NCI-H2171 (cell line): ENCODE data around the gene ASB4.
"Not testable (repeated sequence)": the region's sequence is repeated elsewhere in the genome, so short reads cannot be mapped to it uniquely, and the experiment has no call there.

Source experiments
- DNase-seq: peaks from one replicate; lab custom pipeline; 2025; lab: John Stamatoyannopoulos, UW

The ASB4 gene

DNA sequence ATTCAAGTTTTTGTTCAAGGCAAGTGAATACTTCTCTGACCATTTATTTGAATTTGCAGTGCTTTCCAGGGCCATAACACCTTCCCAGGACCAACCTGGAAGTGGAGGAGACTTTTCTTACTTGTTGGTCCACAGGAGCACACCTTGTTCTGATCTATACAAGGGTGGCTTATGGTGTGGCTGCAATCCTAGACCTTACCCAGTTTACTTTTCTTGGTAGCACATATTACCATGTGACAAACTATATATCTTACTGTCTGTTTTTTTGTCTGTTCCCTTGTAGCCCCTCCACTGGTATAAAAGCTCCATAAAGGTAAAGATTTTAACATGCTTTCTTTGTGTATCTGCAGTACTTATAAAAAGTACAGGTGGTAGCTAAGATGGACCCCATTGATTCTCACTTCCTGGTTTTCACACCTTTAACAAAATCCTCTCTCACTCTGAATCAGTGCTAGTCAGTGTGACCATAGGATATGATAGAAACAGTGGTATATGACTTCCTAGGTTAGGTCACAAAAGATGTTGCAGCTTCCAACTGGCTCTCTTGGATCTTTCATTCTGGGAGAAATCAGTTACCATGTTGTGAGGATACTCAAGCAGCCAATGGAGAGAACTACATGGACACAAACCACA, 5.6 kb upstream of the ASB4 start:
- DNase-seq, result no peak

DNA sequence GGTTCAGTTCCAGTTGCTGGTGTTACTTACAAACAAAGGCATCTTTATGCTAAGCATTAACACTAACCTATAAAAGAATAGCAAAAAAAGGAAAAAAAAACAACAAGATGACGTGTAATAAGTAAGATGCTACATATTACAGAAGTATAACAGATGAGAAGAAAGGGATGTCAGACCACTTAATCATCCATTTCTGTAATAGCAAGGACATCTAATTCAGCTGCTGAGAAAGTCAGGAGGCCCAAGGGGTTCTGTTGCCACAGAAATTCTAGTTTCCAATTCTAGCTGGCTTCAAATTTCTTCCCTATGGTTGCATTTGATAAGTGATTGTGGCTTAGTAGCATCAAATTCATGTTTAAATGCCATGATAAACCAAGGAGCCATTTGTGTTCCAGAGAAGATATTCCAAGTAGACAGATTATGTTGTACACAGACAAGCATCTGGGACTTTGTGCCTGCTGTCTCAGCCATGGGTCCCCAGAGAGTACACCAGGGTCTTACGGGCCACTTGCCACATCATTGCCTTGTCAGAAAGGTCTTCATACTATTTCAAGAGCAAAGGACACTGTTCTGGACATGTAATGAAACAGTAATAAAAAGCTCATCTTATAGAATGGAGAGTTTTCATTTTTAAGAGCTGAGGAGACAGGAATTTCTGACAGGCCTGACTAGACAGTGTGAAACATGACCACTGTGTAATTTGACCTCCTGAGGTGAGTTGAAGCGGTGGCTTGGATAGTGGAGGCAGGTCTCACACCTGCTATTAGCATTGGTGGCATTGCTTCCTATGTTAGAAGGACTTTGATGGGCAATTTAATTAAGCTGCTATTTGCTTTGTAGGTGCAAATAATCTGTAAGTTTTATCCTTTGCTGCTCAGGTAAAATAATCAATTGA, 4.2 kb upstream of the ASB4 start:
- peak; percentile 41 for DNase-seq

- DNase-seq, result no peak
Measured at GRCh38 chr7:95482424-95482823, 3.3 kb upstream of the ASB4 start.

- DNase-seq, result no peak
Measured at GRCh38 chr7:95490231-95490762, 4.6 kb downstream of the ASB4 start.

- DNase-seq, result no peak
Measured at GRCh38 chr7:95491201-95491600, 5.5 kb downstream of the ASB4 start.

GRCh38 chr7:95491634-95492314, 6.0 kb downstream of the ASB4 start:
- peak; percentile 73 for DNase-seq

- DNase-seq, result no peak
Measured at GRCh38 chr7:95493247-95493646, 7.5 kb downstream of the ASB4 start.

DNA sequence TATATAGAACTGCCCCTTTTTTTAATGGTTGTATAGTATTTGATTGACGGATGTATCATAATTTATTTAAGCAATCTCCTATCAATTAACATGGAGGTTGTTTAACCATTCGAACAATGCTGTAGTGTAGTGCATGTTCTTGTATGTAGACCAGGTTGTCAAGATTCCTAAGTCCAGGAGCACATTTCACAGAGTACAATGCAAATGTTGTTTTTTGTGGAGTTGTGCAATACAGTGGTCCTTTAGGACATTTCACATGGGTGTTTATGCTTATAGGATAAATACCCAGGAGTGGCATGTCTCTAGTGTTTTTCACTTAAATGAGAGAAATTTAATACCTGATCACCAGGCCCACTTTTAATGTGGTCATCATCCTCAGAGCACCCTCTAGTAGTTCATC, 8.1 kb downstream of the ASB4 start:
- DNase-seq, result no peak

DNA sequence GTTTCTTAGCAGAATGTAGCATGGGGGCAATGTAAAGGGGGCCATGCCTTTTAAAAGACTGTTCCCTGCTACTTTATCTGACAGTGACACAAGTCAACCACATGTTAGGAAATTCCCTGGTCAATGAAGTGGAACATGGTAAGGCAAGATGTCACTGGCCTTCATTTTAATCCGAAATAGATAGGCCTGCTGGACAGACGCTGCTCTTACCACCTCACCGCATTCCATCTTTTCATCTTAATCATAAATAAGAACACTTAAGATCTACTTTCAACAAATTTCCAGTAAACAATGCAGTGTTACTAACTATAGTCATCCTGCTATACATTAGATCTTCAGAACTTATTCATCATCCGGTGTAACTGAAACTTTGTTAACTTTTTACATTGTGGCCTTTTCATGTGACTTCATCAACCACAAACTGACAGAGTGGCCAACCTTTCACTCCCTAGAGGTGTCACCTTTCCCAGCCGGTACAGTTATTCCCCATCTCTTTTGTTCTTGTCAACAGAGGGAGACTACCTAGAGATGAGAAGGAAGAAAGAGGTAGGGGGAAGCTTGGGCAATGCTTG, 15.6 kb downstream of the ASB4 start:
- no peak for DNase-seq

DNA sequence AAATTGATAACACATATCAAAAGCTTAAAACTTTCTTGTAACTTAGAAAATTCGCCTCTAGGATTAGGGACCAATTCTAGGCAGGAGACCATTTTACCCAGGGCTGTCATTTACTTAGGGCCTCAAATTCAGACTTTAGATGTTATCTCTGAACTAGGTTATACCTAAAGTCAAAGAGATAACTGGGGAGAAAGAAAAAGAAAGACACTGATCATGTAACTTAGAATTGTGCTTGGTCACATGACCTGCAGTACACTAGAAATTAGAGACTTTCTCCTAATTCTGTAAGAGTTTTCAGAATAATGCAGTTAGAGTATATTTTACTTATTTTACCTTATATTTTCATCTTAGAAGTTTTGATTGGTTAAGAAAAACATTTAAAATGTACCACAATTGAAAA, 16.7 kb downstream of the ASB4 start:
- no peak for DNase-seq

GRCh38 chr7:95503271-95504131, 17.8 kb downstream of the ASB4 start:
- DNase-seq, result no peak

DNA sequence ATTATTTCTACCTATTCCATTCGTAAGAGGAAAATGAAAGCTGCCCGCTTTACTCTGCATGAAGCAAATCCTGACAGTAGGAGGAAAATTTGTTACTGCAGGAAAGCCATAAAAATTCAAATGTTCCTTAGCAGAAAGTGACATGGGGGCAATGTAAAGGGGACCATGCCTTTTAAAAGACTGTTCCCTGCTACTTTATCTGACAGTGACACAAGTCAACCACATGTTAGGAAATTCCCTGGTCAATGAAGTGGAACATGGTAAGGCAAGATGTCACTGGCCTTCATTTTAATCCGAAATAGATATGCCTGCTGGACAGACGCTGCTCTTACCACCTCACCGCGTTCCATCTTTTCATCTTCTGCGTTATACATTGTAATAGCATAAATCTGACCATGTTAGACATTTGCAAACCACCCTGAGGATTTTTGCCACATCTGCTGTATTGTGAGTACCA, 18.4 kb downstream of the ASB4 start:
- not testable (repeated sequence) for DNase-seq

- DNase-seq, result no peak
Measured at GRCh38 chr7:95508780-95509179, 23.0 kb downstream of the ASB4 start.

DNA sequence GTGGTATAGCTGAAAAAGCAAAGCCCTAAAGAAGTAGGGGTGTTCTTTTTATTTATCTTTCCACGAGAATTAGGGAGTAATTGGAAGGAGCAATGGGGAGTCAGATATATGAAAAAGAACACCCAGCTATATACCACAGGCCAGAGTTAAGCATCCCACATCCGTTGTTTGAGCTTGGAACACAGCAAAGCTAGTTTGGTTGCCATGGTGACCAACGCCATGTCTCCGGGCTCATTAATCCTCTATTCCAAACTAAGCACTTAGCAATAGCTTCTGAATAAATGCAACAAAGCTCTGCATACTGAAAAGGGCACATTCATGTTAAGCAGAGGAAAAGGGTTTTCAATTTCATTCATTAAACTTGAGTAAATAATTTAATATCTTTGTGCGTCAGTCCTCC, 23.5 kb downstream of the ASB4 start:
- peak; percentile 18 for DNase-seq

- no peak for DNase-seq
Measured at GRCh38 chr7:95511716-95512260, 26.0 kb downstream of the ASB4 start.

DNA sequence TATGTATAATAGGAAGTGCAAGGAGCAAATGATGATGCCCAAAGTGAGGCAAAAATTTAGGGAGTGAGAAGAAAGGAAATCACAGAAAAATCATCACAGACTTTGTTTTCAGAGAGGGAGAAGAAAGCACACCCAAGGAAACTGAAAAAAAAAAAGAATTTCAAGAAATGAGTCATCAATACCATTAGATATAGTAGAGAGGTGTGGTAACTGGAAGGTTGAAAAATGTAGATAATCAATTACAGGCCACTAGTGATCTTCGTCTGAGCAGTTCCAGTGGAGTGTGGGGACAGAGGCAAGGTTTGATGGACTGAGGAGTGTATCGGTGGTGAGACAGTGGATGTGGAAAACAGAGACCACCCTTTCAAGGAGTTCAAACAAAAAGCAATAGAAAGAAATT, 31.7 kb downstream of the ASB4 start:
- no peak for DNase-seq

DNA sequence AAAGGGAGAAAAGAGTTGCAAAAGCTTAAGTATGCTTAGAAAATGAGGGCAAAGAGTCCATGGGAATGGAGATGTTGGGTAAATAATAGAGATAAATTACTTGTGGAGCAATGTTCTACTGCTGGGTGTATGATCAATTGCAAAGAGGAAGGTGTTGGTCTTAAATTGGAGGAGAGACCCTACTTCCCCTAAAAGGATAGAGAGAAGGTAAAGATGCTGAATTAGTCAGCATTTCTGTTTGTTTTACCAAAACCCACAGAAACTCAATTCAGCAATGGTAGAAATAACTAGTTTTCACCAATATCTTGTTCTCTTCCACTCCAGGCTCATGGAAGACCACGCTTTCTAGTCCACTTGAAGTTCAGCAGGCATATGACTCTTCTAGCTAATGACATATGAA, 32.1 kb downstream of the ASB4 start:
- DNase-seq, result no peak

GRCh38 chr7:95520136-95520535, 34.4 kb downstream of the ASB4 start:
- no peak for DNase-seq

GRCh38 chr7:95525503-95525902, 39.8 kb downstream of the ASB4 start:
- no peak for DNase-seq

DNA sequence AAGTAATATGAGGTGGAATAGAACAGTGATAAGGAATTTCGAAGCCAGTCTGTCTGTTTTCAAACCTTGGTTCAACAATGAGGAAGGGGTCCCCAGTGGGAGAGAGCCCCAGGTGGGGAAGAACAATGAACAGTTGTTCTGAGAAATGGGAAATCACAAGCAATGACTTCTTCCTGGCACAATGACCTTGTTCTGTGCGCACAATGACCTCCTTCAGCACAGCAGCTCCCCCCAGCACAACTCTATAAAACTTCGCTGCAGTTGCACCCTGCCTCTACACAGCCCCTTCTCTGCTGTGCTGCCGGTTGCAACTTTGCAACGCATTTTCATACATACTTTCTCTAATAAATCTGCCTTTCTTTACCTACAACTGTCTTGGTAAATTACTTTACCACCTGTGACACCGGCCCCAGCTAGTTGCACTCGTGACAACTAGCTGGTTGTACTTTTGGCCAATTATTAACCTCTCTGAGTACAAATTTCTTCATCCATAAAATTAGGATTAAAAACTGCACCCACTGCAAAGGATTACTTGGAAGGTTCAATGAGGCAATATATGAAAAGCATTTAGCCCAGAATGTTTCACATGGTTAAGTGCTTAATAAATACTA, 40.5 kb downstream of the ASB4 start:
- no peak for DNase-seq
